GM18511 (cell line): ENCODE results near the gene OS9.

Source experiments
- ATAC-seq: cut with Tn5 transposase; IDR thresholded peaks from one replicate; pipeline ENCODE4 v1.9.1; 2021; ENCODE audit warnings: mild to moderate bottlenecking, moderate library complexity; ENCODE audit not compliant: unreplicated experiment

OS9 gene

DNA sequence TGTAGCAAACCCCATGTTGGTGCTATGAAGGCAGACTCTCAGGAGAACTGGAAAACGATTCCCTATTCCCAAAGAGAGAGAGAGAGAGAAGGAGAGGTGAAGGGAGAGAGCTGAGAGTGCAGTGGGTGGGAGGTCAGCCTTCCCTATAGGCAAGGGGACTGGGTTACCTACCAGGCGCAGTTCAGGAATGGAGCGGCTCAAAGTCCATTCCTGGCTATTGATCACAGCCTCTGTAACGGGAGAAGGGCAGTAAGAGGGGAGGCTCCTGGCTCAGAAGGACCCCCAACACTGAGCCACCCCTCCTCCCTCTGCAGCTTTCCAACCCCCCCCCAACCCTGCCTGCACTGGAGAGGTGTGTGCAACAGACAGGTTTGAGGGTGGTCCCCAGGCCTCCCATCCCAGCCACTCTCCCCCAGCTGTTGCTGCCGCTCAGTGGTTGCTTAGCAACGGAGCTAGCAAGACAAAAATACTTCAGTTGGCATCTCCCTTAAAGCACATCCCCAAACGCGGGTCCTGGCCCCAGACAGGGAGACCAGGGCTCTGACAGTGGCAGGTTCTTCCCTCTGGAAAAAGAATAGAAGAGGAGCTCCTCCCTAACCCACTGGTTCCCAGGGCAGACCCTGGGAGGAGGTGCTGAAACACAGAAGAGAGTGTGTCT is 41.4 kb downstream of the OS9 start:
- ATAC-seq = no peak

DNA sequence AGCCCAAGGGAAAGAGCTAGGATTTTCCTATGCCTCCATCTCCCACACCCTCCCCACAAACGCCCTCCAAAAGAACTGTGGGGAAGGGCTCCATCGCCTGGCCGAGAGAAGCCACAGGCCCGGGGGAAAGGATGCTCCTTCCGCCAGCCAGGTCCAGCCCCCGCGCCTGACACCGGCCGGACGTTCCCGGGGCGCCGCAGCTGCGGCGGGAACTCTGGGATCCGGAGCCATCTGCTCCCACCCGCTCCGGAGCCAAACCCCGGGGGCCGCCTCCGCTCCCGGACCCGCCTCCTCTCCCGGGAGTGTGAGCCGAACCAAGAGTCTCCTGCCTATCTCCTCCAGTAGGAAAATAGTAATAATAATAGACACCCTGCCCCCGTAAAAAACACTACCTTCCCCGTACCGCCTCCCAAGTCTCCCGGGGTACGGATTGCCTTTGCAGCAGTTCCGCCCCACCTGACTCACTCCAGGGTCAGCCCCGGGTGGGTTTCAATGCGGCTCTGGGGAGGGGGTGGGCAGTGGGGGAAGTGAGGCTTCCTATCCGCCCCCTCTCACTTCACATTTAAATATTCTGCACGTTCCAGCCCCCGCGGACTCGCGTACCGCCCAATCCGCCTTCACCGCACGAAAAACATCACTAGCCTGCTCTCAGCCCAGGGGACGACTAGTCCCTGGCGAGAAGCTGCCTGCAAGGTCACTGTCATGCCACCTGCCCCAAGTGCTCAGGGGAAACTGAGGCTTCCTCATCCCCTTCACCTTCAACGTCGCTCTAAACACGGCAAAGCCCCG is 42.2 kb downstream of the OS9 start:
- ATAC-seq = no peak

DNA sequence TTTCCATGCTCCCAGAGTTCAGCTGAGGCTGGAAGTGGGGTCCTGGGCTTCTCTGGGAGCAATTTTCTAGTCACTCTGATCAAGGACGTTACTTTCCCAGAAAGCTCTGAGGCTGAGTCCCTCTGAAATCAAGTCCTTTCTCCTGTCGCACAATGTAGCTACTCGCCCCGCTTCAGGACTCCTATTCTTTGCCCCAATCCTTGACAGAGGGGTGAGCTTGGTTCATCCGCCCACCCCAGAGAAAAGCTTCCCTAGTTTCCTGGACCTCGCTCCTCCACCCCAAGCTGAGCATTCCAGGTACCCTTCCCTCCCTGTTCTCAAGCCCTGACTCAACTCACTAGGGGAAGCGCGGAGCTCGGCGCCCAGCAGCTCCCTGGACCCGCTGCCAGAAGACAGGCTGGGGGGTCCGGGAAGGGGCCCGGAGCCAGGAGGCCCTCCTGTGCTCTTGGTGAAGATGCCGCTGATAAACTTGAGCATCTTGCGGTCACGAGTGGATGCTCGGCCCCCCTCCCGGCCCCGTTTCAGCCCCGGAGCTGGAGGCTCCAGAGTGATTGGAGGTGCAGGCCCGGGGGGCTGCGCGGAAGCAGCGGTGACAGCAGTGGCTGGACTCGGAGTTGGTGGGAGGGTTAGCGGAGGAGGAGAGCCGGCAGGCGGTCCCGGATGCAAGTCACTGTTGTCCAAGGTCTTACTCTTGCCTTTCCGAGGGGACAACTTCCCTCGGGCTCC is 43.0 kb downstream of the OS9 start:
- no peak for ATAC-seq

DNA sequence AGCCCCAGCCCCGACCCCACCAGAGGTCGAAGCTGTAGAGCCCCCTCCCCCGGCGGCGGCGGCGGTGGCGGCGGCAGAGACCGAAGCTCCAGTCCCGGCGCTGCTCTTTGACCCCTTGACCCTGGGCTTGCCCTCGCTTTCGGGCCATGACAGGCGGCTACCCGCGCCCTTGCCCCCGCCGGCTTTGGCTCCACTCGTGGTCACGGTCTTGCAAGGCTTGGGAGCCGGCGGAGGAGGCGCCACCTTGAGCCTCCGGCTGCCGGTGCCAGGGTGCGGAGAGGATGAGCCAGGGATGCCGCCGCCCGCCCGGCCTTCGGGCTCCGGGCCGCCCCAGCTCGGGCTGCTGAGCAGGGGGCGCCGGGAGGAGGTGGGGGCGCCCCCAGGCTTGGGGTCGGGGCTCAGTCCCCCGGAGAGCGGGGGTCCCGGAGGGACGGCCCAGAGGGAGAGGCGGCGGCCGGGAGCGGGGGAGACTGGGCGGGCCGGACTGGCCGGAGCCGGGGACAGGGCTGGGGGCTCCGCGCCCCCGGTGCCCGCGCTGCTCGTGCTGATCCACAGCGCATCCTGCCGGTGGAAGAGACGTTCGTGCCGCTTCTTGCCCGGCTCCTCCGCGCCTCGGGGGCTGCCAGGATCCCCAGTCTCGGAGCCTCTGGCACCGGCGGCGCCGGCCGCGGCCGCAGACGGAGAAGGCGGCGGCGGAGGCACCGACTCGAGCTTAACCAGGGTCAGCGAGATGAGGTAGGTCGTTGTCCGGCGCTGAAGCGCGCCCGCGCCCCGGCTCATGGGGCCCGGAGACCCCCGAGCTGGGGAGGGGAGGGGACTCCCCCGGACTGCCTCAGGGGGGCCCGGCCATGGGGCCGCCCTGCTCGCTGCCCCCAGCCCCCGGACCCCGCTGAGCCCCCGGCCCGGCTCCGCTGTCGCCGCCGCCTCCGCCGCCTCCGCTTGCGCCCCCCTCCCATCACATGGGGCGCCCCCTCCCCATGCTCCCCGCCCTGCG is 43.8 kb downstream of the OS9 start:
- no peak for ATAC-seq

DNA sequence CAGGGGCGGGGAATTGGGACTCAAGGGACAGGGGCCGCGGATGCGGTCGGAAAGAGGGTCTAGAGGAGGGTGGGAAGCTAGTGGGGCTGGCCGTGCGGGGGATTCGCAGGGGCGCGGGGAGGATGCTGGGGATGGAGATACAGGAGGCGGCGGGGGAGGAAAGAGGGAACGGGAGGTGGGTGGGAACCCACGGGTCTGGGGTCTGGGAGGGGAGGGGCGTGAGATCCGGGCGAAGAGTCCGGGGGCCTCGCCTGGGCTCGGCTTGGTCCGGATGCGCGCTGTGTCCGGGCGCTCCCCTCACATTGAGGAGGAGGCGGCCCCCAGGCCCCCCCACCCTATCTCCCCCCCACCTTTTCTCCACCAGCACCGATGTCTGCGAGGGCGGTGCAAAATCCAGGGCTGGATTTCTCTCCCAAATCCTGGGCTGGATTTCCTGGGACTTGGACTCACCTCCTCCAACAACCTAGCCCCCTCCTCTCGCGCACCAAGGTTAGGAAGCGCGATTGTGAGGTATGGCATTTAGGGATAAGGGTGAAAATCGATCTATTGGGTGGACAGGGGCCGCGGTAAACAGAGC is 44.8 kb downstream of the OS9 start, which contains the start of gene AGAP2:
TSS of gene AGAP2 (minus strand) at position 82 of the 577 bp plus-strand sequence. CDS start 496 bp downstream, outside the sequence.
- ATAC-seq = no peak

DNA sequence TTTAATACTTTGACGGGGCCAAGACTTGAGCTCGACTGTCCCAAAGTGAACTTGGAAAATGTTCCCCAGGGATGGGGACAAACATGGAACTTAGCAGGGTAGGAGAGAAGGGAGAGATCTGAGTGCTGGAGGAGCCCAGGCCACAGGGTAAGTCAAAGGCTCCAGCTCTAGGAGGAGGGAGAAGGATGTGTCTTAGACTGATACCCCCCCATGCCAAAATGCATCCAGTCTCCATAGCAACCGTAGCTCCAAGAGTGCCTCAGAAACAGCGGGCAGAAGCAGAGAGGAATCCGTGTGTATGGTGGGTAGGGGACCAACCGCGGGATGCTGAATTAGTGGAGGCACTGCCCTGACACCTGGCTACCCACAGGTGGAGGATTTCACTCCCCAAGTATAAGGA is 45.5 kb downstream of the OS9 start:
- ATAC-seq = no peak

DNA sequence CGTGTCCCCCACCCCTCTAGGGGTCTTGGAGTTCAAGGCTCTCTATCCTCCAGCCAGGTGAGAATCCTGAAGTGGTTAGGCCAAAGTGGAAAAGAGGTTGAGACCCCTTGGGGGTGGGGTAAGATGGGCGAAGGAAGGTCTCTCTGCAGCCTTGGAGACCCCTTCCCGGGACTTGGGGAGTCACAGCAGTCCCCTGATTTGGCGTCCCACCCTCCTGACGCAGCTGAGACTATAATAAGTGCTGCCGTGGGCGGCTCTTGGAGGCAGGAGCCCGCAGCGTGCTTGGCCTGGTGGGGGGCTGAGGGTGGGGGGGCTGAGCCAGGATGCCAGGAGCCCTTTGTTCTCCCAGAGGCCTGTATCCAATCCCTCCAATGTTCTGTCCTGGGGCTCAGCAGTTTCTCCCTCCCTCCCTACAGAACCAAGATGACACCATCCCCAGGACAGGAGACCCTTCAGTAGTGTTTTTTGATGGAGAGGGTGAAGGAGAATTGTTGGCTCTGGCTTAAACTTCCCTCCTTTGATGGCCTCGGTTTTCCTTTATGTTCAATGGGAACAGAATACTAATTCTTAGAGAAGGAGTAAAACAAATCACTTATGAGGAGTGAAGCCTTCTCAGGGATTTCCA is 46.1 kb downstream of the OS9 start:
- ATAC-seq = no peak

DNA sequence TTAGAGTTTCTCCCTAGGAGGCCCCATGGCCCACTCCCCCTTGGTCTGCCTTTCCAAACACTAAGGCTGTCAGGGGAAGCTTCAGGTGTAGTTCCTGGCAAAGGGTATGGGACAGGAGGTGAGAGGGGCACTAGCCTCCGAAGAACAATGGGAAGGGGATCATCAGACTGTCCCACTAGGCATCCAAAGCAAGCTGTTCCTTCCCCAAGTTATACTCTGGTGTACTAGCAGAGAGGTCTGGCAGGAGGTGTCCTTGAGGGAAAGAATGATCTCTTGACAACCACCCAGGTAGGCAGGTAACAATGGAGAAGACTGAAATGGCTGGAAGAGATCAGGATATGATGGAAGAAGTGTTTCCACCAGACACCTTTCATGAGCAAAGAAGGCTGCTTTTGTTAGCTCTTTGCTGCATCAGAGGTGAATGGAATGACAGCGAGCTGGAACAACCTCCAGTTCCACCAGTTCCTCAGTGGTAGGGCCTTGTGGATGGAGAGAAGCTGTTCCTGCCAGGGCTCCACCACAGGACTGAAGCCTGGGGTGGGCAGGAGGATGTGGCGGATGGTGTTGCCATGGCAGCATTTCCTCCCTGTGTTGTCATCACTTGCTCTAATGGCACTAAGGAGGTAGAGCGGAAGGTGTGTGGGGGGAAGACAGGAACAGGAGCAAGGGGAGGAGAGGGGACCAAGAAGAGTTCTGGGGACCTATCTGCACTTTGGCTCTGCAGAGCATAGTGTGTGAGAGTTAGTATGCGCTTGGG is 46.9 kb downstream of the OS9 start:
- ATAC-seq = peak; percentile 47

DNA sequence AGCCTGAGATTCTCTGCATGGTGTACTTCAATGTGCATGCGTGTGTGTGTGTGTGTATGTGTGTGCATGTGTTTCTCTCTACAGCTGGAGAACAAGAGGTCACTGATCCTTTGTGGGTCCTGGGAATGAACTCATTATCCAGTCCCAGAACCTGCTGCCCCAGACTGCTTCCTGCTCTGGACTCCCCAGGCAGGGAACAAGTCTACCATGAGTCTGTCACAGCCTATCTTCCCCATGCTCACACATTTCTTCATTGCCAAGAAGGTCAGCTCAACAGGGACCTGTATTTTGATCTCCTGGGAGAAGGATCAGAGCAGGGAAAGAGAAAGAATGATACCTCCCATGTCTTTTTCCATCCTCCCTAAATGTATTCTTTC is 47.5 kb downstream of the OS9 start:
- no peak for ATAC-seq

DNA sequence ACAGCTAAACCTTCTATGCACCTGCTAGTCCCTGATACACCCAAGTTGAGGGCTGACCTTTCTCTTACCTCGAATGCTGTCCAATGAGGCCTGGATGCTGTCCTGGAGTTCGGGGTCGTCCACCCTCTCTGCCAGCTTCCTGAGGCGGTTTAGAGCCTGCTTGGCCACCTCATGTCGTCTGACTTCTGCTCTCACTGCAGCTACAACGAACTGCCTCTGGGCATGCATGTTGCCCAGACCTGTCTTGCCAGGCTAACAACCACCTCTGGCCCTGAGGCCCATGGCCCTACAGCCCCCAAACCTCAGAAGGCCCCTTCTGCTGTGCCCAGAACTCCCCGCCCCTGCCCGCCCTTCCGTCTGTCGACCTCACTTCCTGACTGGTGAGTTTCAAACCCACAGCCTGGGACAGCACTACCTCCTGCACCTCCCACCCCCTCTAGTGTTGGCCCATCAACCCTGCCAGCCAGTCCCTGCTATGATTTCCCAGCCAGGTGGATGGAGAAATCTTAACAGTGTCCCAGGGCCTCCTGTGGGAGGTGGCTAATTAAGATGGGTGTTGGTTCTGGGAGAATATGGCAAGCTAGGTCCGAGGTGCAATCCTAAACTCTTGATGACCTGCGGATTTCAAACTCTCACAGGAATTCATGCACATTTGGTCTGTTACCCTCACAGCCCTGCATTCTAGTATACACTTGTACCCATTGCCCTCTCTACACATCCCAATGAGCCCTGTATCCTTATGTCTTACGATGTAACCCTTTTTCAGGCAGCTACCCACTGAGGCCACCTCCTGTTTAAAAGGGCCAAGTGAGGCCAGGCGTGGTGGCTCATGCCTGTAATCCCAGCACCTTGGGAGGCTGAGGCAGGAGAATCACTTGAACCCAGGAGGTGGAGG is 48.2 kb downstream of the OS9 start:
- peak; percentile 66 for ATAC-seq

DNA sequence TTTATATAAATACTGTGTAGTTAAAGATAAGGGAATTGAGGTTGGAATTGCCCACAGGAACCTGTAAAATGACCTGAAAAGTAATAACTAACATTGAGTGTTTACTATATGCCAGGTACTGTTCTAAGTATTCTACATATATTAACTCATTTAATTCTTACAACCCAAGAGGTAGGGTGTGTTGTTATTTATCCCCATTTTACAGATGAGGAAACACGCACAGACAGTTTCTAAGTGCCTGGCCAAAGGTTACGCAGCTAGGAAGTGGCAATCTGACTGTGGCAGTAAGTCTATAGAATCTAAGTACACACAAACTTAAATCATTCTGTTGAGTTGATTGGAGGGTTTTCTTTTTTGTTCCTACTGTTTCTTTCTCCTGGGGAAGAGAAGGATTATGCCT is 49.8 kb downstream of the OS9 start:
- ATAC-seq = no peak

DNA sequence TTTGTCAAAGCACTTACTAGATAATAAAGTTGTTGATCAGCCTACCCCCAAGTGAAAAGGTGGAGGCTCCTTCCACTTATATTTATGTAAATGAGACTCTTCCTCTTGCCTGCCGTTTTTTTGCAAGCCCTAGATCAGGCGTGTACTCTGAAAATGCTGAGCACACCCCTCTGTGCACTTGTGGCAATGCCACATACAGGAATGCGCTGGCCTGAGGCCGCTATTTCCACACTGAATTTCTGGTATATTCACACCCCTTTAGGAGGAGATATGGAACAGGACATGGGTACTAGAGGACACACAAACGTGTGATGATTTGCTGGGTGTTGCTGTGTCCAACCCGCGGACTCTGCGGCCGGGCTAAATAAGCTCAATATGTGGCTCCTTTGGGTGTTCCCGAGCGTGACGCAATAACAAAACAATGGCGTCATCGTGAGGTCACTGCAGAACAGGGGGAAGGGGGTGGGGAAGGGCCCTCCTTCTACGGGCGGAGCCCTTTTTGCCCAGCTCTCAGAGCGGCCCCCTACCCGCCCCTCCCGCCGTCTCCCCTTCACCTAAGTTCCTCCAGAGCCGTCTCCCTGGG is 50.4 kb downstream of the OS9 start:
- ATAC-seq = peak; percentile 43

DNA sequence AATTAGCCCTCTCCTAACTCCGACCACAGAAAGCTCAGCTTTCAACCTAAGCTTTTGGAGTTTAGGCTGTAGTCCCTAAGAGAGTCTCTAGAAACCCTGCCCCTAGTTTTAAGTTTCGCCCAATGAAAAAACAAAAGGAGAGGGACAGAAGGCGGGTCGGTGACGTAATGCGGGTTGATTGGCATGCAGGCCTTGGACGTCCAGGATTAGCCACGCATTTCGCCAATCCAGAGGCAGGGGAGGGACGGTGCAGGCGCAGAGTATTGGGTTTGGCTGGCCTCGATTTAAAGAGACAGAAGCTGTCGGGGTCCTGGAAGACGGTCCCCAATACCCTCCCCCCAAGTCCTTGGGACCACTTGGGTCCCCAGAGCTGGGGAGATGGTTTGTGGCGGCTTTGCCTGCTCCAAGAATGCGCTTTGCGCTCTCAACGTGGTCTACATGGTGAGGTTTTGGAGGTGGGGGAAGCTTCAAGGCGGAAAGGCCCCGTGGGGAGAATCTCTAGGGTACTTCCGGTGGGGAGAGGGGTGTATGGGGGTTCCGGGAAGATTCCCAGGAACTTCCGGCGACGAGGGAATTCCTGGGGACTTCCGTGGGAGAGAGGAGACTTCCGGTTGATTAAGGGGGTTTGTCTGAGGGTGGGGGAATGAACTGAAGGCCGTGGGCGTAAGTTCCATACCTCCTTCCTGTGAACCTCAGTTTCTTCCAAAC is 51.0 kb downstream of the OS9 start, which contains the start of gene TSPAN31:
TSS of gene TSPAN31 (plus strand) at position 263 of the 708 bp plus-strand sequence. CDS start at position 379, 116 bp downstream.
- ATAC-seq = peak; percentile 86

DNA sequence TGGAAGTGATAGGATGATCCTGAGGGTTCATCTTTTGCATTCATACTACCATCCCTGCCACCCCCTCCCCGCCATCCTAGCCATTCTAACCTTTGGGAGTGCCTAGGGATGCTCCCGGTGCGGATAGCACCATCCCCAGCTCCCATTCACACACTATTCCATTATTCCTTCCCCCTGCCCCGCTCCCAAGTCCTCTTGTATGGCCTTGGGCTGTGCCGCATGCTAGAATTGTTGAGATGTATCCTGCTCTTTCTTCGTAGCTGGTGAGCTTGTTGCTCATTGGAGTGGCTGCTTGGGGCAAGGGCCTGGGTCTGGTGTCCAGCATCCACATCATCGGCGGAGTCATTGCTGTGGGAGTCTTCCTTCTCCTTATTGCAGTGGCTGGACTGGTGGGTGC is 51.6 kb downstream of the OS9 start:
- no peak for ATAC-seq

DNA sequence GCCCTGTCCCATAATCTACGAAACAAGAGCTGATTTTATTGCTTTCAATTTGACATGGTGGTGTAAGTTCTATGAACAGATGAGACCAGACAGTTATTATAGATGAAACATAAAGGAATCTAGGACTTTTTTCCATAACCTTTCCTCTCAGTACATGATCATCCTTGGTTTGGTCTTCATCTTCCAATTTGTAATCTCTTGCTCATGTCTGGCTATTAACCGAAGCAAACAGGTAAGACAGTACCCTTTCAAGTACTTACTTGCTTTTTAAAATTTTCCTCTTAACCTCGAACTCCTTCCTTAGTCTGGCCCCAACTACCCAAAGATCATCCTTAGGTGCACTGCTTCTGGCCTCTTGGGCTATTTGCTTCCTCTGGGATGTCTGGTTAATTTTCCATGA is 52.1 kb downstream of the OS9 start:
- no peak for ATAC-seq

DNA sequence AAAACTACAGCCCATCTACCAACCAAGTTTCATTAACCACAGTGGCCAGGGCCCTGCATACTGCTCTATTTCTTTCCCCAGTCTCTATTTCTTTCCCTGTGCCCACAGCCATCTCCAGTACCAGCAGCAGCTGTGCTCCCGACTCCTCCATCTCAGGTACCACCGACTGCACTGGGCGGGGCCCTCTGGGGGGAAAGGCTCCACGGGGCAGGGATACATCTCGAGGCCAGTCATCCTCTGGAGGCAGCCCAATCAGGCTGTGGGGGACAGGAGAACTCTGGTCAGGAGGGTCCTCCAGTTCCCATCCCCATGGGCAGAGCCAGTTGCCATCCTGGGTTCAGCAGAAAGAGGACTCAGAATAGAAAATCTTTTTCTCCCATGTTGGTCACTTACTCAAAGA is 55.1 kb downstream of the OS9 start:
- no peak for ATAC-seq
